ENCODE data around the gene RIC8A.

Gene RIC8A

GRCh38 chr11:204587-205109 is 2.9 kb upstream of the RIC8A start:
- no peak for DNase-seq (ENCODE audit: low read depth)

DNA sequence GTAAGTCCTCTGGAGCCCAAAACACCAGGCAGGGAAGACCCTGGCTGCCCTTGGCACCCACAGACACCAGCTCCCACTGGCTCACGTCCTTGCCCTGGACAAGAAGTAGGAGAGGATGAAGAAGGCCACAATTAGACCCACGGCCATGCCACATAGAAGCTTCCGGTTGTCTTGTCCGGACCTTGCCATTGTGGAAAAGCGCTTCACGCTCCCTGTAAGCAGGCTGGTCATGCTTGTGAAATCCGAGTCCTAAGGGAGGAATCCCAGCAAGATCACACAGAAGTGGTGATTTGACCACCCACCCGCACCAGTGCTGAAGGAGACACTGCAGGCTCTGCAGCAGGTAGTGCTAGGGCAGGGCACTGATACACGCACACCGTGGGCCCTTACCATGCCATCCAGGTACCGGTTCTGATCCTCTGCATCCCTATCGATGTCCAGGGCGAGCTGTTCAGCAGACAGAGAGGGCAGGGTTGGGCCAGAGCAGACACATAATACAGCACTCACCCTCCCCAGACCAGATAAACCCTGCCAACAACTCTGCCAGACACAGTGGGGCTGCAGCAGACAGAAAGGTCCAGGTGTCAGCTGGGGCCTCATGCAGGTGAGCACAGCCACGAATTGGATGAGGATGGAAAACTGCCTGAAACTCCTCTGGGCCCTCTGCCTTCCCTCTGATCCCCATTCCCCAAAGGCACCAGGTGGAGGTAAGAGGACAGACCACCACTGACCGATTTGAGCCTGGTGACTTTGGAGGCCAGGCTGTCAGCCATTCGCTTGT is 2.1 kb upstream of the RIC8A start:
- DNase-seq (ENCODE audit: low read depth): no peak

- DNase-seq (ENCODE audit: low read depth): no peak
Observed at GRCh38 chr11:206002-206384, 1.5 kb upstream of the RIC8A start.

DNA sequence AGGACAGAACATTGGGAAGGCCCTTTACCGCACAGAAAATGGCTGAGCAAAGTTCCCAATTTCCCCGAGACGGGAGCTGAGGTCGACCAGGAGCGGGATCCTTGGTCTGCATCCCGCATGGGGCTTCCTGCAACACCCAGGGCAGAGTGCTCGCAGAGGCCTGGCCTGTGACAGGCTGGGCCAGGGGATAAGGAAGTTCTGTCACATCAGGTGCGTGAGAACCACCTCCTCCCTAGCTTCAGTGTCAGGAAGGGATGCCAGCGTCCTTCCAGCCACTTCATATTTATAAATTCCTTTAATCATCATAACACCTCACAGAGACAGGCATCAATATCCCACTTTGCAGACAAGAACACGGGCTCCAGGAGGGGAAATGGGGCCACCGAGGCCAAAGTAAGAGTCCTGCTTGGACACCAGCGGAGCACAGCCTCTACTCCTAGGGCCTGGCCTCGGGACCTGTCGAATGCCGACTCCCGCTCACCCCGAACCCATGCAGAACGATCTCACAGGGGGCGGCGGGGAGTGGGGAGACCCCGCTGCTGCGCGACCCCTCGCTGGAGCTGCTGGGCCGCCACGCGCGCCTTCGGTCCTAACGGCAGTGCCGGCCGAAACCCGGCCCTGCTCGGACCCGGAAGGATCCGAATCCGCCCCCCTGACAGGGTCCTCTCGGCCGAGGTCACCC is 841 bp upstream of the RIC8A start:
- no peak for DNase-seq (ENCODE audit: low read depth)

GRCh38 chr11:207863-208180 is 314 bp downstream of the RIC8A start:
- DNase-seq (ENCODE audit: low read depth): no peak

DNA sequence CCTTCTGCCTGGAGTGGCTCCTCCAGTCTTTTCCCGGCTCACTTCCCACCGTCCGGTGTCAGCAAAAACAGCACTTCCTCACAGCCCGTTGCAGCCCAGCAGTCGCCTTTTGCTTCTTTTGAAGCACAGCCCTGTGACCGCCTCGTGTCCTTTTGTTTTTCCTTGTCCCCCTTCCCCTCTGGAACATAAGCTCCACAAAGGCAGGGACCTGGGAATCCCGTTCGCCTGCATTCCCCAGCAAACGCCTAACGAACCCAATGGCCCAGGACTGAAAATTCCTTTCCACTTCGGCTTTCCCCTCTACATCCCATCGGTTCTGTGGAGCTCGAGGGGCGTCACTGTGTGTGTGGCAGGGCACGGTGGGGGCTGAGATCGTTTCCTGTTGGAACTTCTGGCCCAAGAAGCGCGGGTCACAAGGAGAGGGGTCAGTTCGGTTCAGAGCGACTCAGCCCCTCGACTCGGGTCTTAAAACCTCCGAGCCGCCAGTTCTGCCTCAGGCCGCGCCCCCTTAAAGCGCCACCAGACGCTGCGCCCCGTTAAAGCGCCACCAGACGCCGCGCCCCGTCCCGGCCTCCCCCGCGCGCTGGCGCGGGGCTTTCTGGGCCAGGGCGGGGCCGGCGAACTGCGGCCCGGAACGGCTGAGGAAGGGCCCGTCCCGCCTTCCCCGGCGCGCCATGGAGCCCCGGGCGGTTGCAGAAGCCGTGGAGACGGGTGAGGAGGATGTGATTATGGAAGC is 841 bp downstream of the RIC8A start:
- no peak for DNase-seq (ENCODE audit: low read depth)

DNA sequence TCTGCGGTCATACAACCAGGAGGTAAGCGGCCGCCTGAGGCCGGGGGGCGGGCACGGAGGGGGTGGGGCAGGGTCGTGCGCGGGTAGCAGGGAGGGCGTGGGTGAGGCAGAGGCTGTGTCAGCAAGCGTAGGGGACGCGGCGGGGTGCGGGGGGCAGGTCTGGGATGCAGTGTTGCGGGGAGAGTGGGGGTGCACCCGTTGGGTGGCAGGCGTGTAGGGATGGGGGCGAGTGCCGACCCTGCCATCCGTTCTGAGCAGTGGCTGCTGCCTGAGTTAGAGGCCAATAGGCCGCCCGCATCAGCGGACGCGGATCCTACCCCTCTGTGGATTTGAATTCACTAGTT is 1.4 kb downstream of the RIC8A start:
- no peak for DNase-seq (ENCODE audit: low read depth)

- DNase-seq (ENCODE audit: low read depth): no peak
Observed at GRCh38 chr11:209275-210121, 2.0 kb downstream of the RIC8A start.

DNA sequence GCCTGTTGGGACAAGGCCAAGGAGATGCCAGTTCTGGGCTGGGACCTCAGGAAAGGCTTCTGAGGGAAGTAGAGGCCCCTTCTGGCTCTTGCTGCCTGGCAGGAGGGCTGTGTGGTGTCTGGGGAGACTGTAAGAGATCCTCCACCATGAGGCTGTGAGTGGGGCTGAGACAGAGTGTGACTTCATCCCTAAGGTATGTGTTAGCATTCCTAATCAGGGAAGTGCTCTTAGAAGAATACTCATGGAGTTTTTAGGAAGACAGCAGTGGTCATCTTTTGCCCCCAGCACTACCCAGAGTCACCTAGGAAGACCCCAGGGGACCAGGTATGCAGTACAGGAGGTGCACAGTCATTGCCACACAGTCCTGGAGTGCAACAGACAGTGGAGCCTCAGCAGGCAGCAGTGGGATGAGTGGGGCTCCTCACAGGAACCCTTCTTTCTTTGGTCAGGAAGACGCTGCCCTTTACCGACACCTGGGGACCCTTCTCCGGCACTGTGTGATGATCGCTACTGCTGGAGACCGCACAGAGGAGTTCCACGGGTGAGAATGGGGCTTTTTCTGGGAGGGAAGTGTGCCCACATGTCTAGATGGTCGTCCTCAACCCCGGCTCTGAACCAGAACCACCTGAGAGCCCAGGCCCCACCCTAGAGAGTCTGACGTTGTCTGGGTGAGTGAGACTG is 2.8 kb downstream of the RIC8A start:
- no peak for DNase-seq (ENCODE audit: low read depth)

- no peak for DNase-seq (ENCODE audit: low read depth)
Observed at GRCh38 chr11:210803-211180, 3.3 kb downstream of the RIC8A start.

DNA sequence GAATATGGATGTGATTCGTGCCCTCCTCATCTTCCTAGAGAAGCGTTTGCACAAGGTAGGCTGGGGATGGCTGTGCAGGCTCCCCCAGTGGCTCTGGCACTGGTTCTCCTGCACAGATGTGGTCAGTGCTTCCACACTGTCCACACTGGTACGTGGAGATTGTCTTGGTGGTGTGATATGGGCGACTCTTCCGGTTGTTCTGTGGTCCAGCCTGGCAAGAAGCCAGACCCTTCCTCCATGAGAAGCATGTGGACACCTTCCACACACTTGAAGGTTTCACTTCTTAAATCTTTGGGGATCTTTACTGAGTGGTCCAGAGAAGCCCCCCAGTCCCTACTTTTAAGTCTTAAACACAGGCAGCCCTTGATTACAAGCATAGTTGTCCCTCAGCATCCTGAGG is 3.8 kb downstream of the RIC8A start:
- DNase-seq (ENCODE audit: low read depth): no peak

DNA sequence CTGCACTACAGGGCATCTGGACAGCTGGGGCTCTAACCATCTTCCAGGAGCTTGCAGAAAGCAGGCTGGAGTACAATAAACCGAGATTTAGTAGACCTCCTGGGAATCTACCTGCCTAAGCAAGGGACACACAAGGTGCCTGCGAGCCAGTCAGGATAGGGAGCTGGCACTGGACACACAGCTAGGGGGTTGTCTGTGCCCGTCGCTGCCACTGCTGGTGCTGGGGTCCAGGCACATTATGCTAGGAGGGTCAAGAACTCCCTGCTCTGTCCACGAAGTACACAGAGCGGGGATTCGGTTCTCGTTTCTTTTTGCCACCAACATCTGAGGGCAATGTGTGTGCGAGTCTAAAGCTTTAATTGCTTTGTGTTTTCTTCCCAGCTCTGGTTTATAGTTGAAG is 4.2 kb downstream of the RIC8A start:
- no peak for DNase-seq (ENCODE audit: low read depth)

DNA sequence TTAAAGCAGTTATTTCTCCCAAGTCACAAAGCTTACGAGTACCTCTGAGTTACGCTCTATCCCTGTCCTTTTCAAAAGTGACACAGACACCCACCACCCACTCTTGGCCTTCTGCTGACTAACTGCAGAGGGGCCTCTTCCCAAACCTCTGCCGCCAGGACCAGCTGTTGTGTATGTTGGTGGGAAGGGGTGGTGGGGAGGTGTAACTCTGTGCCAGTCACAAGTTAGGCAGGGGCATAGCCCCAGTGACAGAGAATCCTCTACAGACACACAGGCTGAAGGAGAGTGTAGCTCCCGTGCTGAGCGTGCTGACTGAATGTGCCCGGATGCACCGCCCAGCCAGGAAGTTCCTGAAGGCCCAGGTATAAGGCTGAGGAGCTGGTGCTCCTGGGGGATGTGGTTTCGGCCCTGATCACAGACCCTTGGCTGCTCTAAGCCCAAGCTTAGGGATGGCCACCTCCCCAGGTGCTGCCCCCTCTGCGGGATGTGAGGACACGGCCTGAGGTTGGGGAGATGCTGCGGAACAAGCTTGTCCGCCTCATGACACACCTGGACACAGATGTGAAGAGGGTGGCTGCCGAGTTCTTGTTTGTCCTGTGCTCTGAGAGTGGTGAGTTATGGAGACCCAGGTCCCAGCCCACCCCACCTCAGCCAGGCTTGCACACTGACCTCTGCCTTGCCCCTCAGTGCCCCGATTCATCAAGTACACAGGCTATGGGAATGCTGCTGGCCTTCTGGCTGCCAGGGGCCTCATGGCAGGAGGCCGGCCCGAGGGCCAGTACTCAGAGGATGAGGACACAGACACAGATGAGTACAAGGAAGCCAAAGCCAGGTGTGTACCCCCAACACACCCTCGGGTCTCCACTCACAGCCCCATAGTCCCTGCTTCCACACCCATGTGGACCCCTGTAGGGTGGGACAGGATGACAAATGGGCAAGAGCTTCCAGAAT is 4.9 kb downstream of the RIC8A start:
- DNase-seq (ENCODE audit: low read depth): no peak

GRCh38 chr11:213111-213510 is 5.6 kb downstream of the RIC8A start:
- DNase-seq (ENCODE audit: low read depth): no peak

- DNase-seq (ENCODE audit: low read depth): no peak
Observed at GRCh38 chr11:214083-214482, 6.6 kb downstream of the RIC8A start.

- DNase-seq (ENCODE audit: low read depth): no peak
Observed at GRCh38 chr11:215581-216037, 8.1 kb downstream of the RIC8A start.

- DNase-seq (ENCODE audit: low read depth): no peak
Observed at GRCh38 chr11:216081-216974, 8.8 kb downstream of the RIC8A start.

GRCh38 chr11:217704-218103 is 10.2 kb downstream of the RIC8A start:
- DNase-seq (ENCODE audit: low read depth): no peak

- DNase-seq (ENCODE audit: low read depth): no peak
Observed at GRCh38 chr11:218815-219593, 11.5 kb downstream of the RIC8A start.
